ENCODE data around the gene CFLAR.

DNA sequence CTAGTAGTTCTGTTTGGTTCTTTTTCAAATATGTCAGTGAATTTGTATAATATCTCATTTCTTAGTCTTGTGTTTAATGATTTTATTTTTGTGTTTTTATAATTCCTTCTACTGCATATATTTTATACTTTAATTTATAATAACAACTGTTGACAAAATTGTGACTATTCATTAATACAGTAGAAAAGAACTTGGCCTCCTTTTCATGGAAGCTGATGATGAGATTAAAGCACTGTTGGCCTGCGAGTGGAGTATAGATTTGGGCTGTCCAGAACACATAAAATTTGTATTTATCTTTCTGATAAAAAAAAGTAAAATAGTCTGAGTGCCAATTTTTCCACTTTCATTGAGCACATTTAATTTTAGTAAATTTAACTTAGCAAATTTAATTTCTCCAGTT is 12.1 kb downstream of the CFLAR start:
- TF ChIP-seq, protein P1, sequence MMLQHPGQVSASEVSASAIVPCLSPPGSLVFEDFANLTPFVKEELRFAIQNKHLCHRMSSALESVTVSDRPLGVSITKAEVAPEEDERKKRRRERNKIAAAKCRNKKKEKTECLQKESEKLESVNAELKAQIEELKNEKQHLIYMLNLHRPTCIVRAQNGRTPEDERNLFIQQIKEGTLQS (IDR thresholded peaks at IDR 0.05) = no peak
- TF ChIP-seq, protein P2, sequence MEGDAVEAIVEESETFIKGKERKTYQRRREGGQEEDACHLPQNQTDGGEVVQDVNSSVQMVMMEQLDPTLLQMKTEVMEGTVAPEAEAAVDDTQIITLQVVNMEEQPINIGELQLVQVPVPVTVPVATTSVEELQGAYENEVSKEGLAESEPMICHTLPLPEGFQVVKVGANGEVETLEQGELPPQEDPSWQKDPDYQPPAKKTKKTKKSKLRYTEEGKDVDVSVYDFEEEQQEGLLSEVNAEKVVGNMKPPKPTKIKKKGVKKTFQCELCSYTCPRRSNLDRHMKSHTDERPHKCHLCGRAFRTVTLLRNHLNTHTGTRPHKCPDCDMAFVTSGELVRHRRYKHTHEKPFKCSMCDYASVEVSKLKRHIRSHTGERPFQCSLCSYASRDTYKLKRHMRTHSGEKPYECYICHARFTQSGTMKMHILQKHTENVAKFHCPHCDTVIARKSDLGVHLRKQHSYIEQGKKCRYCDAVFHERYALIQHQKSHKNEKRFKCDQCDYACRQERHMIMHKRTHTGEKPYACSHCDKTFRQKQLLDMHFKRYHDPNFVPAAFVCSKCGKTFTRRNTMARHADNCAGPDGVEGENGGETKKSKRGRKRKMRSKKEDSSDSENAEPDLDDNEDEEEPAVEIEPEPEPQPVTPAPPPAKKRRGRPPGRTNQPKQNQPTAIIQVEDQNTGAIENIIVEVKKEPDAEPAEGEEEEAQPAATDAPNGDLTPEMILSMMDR (IDR thresholded peaks at IDR 0.05; ENCODE audit: low read depth, low read length, missing input control) = no peak
- TF ChIP-seq YY1 (IDR thresholded peaks at IDR 0.05) (no peak), RAD21 (IDR thresholded peaks at IDR 0.05) (no peak), TAF1 (conservative IDR thresholded peaks at IDR 0.05) (no peak), FOXA1 (IDR thresholded peaks at IDR 0.05) (no peak), JUND (IDR thresholded peaks at IDR 0.05) (no peak)
- TF ChIP-seq, protein P3, sequence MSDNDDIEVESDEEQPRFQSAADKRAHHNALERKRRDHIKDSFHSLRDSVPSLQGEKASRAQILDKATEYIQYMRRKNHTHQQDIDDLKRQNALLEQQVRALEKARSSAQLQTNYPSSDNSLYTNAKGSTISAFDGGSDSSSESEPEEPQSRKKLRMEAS (IDR thresholded peaks at IDR 0.05) = no peak
- TF ChIP-seq, protein P4, sequence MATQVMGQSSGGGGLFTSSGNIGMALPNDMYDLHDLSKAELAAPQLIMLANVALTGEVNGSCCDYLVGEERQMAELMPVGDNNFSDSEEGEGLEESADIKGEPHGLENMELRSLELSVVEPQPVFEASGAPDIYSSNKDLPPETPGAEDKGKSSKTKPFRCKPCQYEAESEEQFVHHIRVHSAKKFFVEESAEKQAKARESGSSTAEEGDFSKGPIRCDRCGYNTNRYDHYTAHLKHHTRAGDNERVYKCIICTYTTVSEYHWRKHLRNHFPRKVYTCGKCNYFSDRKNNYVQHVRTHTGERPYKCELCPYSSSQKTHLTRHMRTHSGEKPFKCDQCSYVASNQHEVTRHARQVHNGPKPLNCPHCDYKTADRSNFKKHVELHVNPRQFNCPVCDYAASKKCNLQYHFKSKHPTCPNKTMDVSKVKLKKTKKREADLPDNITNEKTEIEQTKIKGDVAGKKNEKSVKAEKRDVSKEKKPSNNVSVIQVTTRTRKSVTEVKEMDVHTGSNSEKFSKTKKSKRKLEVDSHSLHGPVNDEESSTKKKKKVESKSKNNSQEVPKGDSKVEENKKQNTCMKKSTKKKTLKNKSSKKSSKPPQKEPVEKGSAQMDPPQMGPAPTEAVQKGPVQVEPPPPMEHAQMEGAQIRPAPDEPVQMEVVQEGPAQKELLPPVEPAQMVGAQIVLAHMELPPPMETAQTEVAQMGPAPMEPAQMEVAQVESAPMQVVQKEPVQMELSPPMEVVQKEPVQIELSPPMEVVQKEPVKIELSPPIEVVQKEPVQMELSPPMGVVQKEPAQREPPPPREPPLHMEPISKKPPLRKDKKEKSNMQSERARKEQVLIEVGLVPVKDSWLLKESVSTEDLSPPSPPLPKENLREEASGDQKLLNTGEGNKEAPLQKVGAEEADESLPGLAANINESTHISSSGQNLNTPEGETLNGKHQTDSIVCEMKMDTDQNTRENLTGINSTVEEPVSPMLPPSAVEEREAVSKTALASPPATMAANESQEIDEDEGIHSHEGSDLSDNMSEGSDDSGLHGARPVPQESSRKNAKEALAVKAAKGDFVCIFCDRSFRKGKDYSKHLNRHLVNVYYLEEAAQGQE (IDR thresholded peaks at IDR 0.05) = no peak
- TF ChIP-seq, protein P5, sequence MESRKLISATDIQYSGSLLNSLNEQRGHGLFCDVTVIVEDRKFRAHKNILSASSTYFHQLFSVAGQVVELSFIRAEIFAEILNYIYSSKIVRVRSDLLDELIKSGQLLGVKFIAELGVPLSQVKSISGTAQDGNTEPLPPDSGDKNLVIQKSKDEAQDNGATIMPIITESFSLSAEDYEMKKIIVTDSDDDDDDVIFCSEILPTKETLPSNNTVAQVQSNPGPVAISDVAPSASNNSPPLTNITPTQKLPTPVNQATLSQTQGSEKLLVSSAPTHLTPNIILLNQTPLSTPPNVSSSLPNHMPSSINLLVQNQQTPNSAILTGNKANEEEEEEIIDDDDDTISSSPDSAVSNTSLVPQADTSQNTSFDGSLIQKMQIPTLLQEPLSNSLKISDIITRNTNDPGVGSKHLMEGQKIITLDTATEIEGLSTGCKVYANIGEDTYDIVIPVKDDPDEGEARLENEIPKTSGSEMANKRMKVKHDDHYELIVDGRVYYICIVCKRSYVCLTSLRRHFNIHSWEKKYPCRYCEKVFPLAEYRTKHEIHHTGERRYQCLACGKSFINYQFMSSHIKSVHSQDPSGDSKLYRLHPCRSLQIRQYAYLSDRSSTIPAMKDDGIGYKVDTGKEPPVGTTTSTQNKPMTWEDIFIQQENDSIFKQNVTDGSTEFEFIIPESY (IDR thresholded peaks at IDR 0.05) = no peak
